Skeletal muscle tissue (tissue), 4 donors: ENCODE data around the gene SKOR2. TPM values are rescaled to one million over a fixed set of nuclear protein-coding genes. Genes with fewer than 3 reads are reported as not detected.
"Not testable (repeated sequence)": the region's sequence is repeated elsewhere in the genome, so short reads cannot be mapped to it uniquely, and the experiment has no call there.

Experiments
- H3K27ac ChIP-seq: one replicate; pipeline ENCODE4 v1.7.0; 2013; ENCODE audit warnings: mild to moderate bottlenecking, low read depth, low read length, inconsistent platforms
- H3K27me3 ChIP-seq, 3 donors: one replicate each; pipeline ENCODE4 v1.7.0; 2013; ENCODE audit warnings: low read length in 3 of 3; ENCODE audit not compliant: control insufficient read depth in 3 of 3, insufficient read depth in 3 of 3
- H3K36me3 ChIP-seq, 3 donors: one replicate each; pipeline ENCODE4 v1.7.0; 2013; ENCODE audit warnings: low read length in 3 of 3; ENCODE audit not compliant: control insufficient read depth in 3 of 3, insufficient read depth in 3 of 3
- H3K4me1 ChIP-seq, 3 donors: one replicate each; pipeline ENCODE4 v1.7.0; 2013; ENCODE audit warnings: low read length in 3 of 3, mild to moderate bottlenecking in 3 of 3; ENCODE audit not compliant: control insufficient read depth in 3 of 3, insufficient read depth in 3 of 3
- H3K4me3 ChIP-seq, 3 donors: one replicate each; pipeline ENCODE4 v1.7.0; 2013; ENCODE audit warnings: low read length in 3 of 3
- H3K9ac ChIP-seq, 3 donors: one replicate each; pipeline ENCODE4 v1.7.0; 2013; ENCODE audit warnings: low read length in 3 of 3, mild to moderate bottlenecking in 3 of 3, moderate library complexity in 2 of 3, low read depth in 1 of 3
- H3K9me3 ChIP-seq, 3 donors: one replicate each; pipeline ENCODE4 v1.7.0; 2013; ENCODE audit warnings: low read length in 3 of 3; ENCODE audit not compliant: control insufficient read depth in 3 of 3
- total RNA-seq: library from RNA; depleted of rRNA; stranded (reverse); fragments of >200 nt; gene quantifications from one replicate; pipeline ENCODE4 v1.2.3, GENCODE V29; 2014
- donor health status: Osteomylitis.

Gene SKOR2
- total RNA-seq, 1 donor from 2014 or later, result not detected

GRCh38 chr18:47175898-47176575 is 75.4 kb downstream of the SKOR2 start, which contains the start of gene IER3IP1:
TSS of gene IER3IP1 (minus strand) at chr18:47176364. CDS start at chr18:47176277, 87 bp downstream.
- Histone ChIP-seq H3K4me1 (peaks cover 9 to 14% (median 10%) of the 10 kb centered on the region in 3 donors), H3K9ac (peak within 1 kb of the TSS; percentile 79 to 91 (median 91)), H3K27me3 (no peaks in the 10 kb centered on the region), H3K4me3 (peak within 1 kb of the TSS; percentile 86 to 91 (median 88)), H3K36me3 (no peaks in the 10 kb centered on the region), H3K9me3 (no peaks in the 10 kb centered on the region), H3K27ac (peak within 1 kb of the TSS; percentile 81)

- Histone ChIP-seq H3K27ac (peak overlapping the region; percentile 81), H3K4me1 (peaks cover 9 to 14% (median 10%) of the 10 kb centered on the region in 3 donors), H3K36me3 (no peaks in the 10 kb centered on the region), H3K9ac (peak overlapping the region; percentile 79 to 91 (median 91)), H3K4me3 (peak overlapping the region; percentile 86 to 91 (median 88)), H3K27me3 (no peaks in the 10 kb centered on the region), H3K9me3 (no peaks in the 10 kb centered on the region)
Measured at GRCh38 chr18:47175283-47175897, 76.1 kb downstream of the SKOR2 start.

DNA sequence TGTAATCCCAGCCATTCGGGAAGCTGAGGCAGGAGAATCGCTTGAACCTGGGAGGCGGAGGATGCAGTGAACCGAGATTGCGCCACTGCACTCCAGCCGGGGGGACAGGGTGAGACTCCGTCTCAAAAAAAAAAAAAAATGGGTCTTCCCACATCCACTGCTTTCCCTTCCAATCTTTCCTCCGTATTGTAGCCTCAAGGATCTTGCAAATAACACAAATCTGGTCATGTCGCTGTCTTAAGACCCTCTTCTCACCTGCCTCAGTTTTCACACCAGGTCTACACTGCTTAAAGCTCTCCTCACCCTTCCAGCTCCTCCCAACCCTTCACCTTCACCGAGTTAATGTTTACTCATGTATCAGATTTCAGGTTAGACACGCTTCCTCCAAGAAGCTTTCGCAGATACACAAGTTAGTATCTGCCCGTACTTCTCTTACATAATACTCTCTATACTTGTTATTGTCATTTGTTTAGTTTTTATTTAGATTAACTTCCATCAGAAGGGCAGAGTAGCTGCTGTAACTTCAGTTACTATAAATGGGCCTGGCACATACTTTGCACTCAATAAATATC is 76.8 kb downstream of the SKOR2 start:
- Histone ChIP-seq H3K4me1 (peaks cover 9 to 14% (median 10%) of the 10 kb centered on the region in 3 donors), H3K27ac (no peak overlapping the region), H3K9ac (peak overlapping the region; percentile 0 to 91 (median 91)), H3K36me3 (no peaks in the 10 kb centered on the region), H3K9me3 (no peaks in the 10 kb centered on the region), H3K27me3 (no peaks in the 10 kb centered on the region), H3K4me3 (peak overlapping the region; percentile 86 to 91 (median 88))

GRCh38 chr18:47172476-47172875 is 79.0 kb downstream of the SKOR2 start:
- Histone ChIP-seq H3K27me3 (no peaks in the 10 kb centered on the region), H3K27ac (no peak overlapping the region), H3K4me3 (no peak overlapping the region), H3K9ac (no peak overlapping the region), H3K9me3 (no peaks in the 10 kb centered on the region), H3K36me3 (no peaks in the 10 kb centered on the region), H3K4me1 (peaks cover 9 to 14% (median 10%) of the 10 kb centered on the region in 3 donors)

GRCh38 chr18:47168913-47169312 is 82.5 kb downstream of the SKOR2 start:
- Histone ChIP-seq H3K27ac (no peak overlapping the region), H3K9ac (no peak overlapping the region), H3K27me3 (no peaks in the 10 kb centered on the region), H3K4me3 (no peak overlapping the region), H3K4me1 (no peaks in the 10 kb centered on the region), H3K9me3 (no peaks in the 10 kb centered on the region), H3K36me3 (no peaks in the 10 kb centered on the region)

GRCh38 chr18:47168509-47168908 is 83.0 kb downstream of the SKOR2 start:
- no peaks in the 10 kb centered on the region for H3K9me3 ChIP-seq
- H3K27ac ChIP-seq, result no peak overlapping the region
- H3K4me1 ChIP-seq, result no peaks in the 10 kb centered on the region
- no peak overlapping the region for H3K4me3 ChIP-seq
- no peaks in the 10 kb centered on the region for H3K36me3 ChIP-seq
- H3K27me3 ChIP-seq, result no peaks in the 10 kb centered on the region
- no peak overlapping the region for H3K9ac ChIP-seq

- Histone ChIP-seq H3K36me3 (no peaks in the 10 kb centered on the region), H3K27me3 (no peaks in the 10 kb centered on the region), H3K4me3 (no peak overlapping the region), H3K4me1 (no peaks in the 10 kb centered on the region), H3K9ac (no peak overlapping the region), H3K9me3 (no peaks in the 10 kb centered on the region), H3K27ac (no peak overlapping the region)
Measured at GRCh38 chr18:47166294-47166693, 85.2 kb downstream of the SKOR2 start.

DNA sequence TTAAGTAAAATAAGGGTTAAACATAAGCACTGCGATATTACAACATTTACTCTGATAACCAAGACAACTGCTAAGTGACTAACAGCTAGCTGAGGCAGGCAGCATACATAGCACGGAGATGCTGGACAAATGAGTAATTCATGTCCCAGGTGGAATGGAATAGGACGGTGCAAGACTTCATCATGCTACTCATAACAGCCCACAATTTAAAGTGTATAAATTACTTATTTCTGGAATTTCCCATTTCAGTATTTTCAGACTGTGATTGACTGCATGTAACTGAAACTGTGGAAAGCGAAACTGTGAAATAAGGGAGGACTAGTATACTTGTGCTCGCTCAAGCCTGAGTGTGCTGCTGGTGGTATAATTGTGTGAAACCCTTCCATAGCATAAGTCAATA is 88.2 kb downstream of the SKOR2 start:
- no peaks in the 10 kb centered on the region for H3K4me1 ChIP-seq
- no peaks in the 10 kb centered on the region for H3K27me3 ChIP-seq
- no peak overlapping the region for H3K27ac ChIP-seq
- H3K9me3 ChIP-seq, result no peaks in the 10 kb centered on the region
- peak overlapping the region in 1 of 3 donors; percentile 51 for H3K9ac ChIP-seq
- H3K4me3 ChIP-seq, result no peak overlapping the region
- H3K36me3 ChIP-seq, result no peaks in the 10 kb centered on the region

GRCh38 chr18:47160256-47160655 is 91.2 kb downstream of the SKOR2 start:
- no peak overlapping the region for H3K4me3 ChIP-seq
- peaks cover 0 to 4% (median 0%) of the 10 kb centered on the region in 3 donors for H3K36me3 ChIP-seq
- H3K27me3 ChIP-seq, result no peaks in the 10 kb centered on the region
- no peaks in the 10 kb centered on the region for H3K9me3 ChIP-seq
- H3K4me1 ChIP-seq, result no peaks in the 10 kb centered on the region
- H3K27ac ChIP-seq, result no peak overlapping the region
- no peak overlapping the region for H3K9ac ChIP-seq

DNA sequence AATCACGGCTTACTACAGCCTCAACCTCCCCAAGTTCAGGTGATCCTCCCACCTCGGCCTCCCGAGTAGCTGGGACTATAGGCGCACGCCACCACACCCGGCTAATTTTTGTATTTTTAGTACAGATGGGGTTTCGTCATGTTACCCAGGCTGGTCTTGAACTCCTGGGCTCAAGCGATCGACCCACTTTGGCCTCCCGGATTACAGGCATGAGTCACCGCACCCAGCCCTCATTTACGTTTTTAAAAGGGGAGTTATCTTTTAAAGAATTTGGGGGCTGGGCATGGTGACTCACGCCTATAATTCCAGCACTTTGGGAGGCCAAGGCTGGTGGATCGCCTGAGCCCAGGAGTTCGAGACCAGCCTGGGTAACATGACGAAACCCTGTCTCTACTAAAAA is 93.1 kb downstream of the SKOR2 start:
- H3K27ac ChIP-seq, H3K9ac ChIP-seq, H3K27me3 ChIP-seq, H3K9me3 ChIP-seq, H3K4me3 ChIP-seq, H3K4me1 ChIP-seq: not testable (repeated sequence)
- peaks cover 3 to 17% (median 16%) of the 10 kb centered on the region in 3 donors for H3K36me3 ChIP-seq
